22Rv1 (cell line): Measurements from ENCODE around the gene EML6.
A peak's percentile ranks its signal among the peaks of the same experiment; 100 is the strongest.

ENCODE experiments used
- H3K27ac ChIP-seq: fragments of 450-650 bp; 2 replicates; pipeline ENCODE4 v1.5.1; 2017
- ZFX ChIP-seq: fragments of 450-650 bp; IDR thresholded peaks from 2 replicates; pipeline ENCODE4 v1.6.1; 2017; ENCODE audit warnings: antibody characterized with exemption, borderline replicate concordance
- TF ChIP-seq, protein P1 (sequence below): fragments of 450-650 bp; IDR thresholded peaks from 2 replicates; pipeline ENCODE4 v1.5.1; 2017; ENCODE audit warnings: mild to moderate bottlenecking

EML6 gene

DNA sequence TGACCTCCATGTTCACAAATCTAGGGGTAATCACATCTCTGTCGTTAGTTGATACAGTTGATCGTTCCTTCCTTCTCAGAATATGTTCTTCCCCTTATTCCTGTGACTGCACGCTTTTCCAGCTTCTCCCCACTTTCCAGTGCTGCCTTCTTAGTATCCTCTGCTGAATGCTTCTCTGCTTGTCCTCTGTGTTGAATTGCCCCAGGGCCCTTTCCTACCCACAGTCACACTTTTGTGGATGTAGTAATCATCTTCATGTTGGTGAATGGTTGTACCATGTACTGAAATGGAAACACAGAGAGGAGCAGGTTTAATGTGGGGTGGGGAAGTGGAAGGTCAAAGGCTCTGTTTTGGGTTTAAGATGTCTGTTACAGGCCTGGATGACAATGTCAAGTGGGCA lies 47.2 kb downstream of the EML6 start:
- TF ChIP-seq, protein P1, sequence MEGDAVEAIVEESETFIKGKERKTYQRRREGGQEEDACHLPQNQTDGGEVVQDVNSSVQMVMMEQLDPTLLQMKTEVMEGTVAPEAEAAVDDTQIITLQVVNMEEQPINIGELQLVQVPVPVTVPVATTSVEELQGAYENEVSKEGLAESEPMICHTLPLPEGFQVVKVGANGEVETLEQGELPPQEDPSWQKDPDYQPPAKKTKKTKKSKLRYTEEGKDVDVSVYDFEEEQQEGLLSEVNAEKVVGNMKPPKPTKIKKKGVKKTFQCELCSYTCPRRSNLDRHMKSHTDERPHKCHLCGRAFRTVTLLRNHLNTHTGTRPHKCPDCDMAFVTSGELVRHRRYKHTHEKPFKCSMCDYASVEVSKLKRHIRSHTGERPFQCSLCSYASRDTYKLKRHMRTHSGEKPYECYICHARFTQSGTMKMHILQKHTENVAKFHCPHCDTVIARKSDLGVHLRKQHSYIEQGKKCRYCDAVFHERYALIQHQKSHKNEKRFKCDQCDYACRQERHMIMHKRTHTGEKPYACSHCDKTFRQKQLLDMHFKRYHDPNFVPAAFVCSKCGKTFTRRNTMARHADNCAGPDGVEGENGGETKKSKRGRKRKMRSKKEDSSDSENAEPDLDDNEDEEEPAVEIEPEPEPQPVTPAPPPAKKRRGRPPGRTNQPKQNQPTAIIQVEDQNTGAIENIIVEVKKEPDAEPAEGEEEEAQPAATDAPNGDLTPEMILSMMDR, result no peak
- TF ChIP-seq ZFX, result no peak
- no peak overlapping the region for H3K27ac ChIP-seq

DNA sequence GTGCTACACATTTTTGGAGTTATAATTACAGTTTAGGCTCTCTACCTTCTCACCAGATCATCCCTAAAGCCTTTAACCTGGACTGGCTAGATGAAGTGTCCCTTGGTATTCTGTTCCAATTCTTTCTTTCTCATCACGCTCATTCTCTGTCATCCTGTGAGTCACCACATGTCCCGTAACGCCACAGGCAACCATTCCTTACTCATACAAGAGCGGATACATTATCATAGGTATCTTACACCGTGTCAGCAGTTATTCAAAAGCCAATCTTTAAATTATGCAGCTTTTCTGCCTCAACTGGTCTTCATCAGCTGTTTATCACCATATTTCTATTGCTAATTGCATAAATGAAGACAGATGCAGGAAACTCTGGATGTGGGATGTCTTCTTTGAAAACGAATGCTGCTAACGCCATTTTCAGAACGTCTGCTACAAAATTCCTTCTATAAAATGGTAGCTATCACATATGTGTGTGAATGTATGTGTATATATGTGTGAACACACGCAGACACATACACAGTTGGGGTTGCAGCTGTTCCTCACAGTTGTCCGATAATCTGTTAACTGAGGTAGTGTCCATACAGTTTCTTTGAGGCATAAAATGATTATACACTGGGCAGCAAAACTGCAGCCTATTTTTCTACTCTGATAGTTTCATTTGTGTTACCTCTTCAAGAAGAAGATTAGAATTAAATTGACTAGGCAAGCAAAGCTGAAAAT lies 47.9 kb downstream of the EML6 start:
- no peak overlapping the region for H3K27ac ChIP-seq
- no peak for TF ChIP-seq ZFX
- TF ChIP-seq, protein P1, result no peak

DNA sequence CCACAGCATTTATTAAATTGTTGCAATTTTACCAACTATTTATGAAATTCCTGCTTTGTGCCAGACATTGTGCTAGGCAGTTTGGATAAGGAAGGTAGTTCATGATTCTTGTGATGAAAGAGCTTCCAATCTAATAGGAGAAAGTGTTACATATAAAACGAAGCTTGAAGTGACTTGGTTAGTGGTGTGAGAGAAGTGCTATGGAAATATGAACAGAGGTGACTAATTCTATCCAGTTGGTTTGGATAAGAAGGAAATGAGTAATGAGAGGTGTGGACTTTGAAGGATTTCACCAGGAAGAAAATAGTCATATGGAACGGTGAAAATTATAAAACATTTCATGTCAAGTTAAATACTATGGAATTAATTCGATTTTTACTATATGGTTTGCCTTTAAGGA lies 48.6 kb downstream of the EML6 start:
- no peak for TF ChIP-seq ZFX
- TF ChIP-seq, protein P1, result no peak
- no peak overlapping the region for H3K27ac ChIP-seq

DNA sequence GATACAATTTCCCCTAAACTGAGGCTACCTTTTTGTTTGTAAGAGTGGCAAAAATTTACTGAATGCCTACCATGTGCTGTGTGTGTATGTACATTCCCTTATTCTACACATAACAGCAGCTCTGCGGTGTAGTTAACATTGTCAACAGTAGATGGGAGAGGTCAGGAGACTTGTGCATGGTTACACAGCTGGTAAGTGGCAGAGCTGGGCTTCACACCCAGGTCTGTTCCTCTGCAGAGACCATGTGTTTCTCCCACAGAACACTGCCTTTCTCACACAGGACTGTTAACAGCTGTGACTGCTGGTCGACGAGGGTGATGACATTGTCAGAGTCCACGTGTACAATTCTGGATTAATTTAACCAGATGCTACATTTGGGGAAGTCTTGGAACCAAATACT lies 49.1 kb downstream of the EML6 start:
- no peak overlapping the region for H3K27ac ChIP-seq

DNA sequence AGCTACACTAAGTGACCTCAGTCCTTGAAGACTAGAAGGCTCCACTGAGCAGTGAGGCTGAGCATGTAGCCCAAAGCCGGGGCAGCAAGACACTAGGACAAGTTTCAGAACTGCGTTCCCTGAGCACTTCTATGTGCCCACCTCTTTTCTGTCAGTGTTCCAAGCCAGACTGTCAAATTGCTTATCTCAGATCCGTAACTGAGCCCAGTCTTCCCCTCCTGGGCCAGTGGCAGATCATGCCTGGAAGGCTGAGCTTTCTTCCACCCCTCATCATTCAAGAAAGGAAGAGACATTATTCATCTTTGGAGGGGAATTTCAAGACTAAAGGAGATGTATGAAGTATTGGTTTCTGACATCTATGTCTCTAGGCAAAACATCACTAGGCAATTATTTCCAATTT lies 49.8 kb downstream of the EML6 start:
- no peak overlapping the region for H3K27ac ChIP-seq
- TF ChIP-seq, protein P1, result no peak
- TF ChIP-seq ZFX, result no peak

More for the DNA sequence above, 49.1 kb downstream of the EML6 start:
- TF ChIP-seq, protein P1, result no peak
- TF ChIP-seq ZFX, result no peak

DNA sequence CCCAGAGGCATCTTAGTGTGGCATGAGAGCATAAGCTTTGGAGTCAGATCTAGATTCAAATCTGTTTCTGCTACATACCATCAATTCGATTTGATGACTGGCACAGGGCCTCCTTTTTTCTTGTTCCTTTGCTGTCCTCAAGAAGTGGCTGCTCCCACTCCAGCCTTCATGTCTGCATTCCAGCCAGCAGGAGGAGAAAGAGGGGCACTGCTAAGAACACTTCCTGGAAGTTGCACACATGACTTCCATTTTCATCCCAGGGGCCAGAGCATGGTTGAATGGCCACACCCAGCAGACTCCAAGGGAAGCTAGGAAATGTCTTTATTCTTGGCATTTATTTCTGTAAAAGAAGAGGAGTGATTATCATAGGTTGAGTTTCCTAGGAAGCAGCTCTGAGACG lies 50.4 kb downstream of the EML6 start:
- H3K27ac ChIP-seq, result no peak overlapping the region
- TF ChIP-seq, protein P1, result peak; percentile 30
- TF ChIP-seq ZFX, result no peak

DNA sequence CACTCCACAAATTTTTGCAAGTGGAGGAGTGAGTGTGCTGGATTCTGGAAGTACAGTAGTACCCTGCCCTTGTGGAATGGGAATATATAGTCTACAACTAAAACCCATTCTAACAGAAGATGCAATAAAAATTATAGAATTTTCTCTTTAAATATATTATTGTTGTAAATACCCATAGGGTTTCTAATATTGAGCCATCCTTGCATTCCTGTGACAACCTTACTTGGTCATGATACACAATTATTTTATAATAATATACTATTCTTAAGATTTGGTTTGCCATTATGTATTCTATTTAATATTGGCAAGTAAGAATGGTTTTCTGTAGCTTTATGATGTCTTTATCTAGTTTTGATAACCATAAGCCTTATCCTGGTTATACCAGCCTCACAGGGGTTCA lies 52.2 kb downstream of the EML6 start:
- TF ChIP-seq, protein P1, result no peak
- TF ChIP-seq ZFX, result no peak
- H3K27ac ChIP-seq, result no peak overlapping the region
